ENCODE data around the gene MCM3AP.
A peak's percentile ranks its signal among the peaks of the same experiment; 100 is the strongest.

MCM3AP gene

GRCh38 chr21:46196733-46197132 is 88.7 kb downstream of the MCM3AP start:
- Histone ChIP-seq H3K18ac (ENCODE audit: low read length) (peak overlapping the region; percentile 59), H2AK5ac (ENCODE audit: low read depth, low read length) (no peak overlapping the region), H3K27me3 (ENCODE audit: control insufficient read depth in 3 of 3, insufficient read depth in 3 of 3, low read depth in 1 of 3, low read length in 3 of 3) (no peaks in the 10 kb centered on the region), H3K4me3 (ENCODE audit: low read length in 2 of 2) (no peak overlapping the region), H2AFZ (ENCODE audit: low read length) (no peak overlapping the region), H3K9me3 (replicated peaks in 1 of 2; ENCODE audit: control insufficient read depth in 2 of 2, insufficient read depth in 1 of 2, low read depth in 1 of 2, low read length in 2 of 2) (peaks cover 6 to 17% of the 10 kb centered on the region in 2 donors), H3K27ac (replicated peaks; ENCODE audit: low read length) (no peak overlapping the region), H3K14ac (ENCODE audit: low read length) (peak overlapping the region; percentile 64), H2BK120ac (ENCODE audit: low read depth, low read length) (no peak overlapping the region), H3K4me2 (ENCODE audit: insufficient read depth, low read length, poor library complexity, severe bottlenecking) (no peak overlapping the region), H3K4ac (ENCODE audit: low read length) (no peak overlapping the region), H2BK12ac (ENCODE audit: low read length) (no peak overlapping the region), H3K4me1 (ENCODE audit: control insufficient read depth in 2 of 2, insufficient read depth in 1 of 2, low read depth in 1 of 2, low read length in 2 of 2) (peaks cover 0 to 2% of the 10 kb centered on the region in 2 donors), H4K8ac (ENCODE audit: low read depth, low read length) (no peak overlapping the region), H2BK5ac (ENCODE audit: low read length) (no peak overlapping the region), H3K9ac (ENCODE audit: low read depth, low read length, poor library complexity) (no peak overlapping the region), H3K36me3 (replicated peaks in 1 of 2; ENCODE audit: control insufficient read depth in 2 of 2, insufficient read depth in 2 of 2, low read length in 2 of 2) (peaks cover 56 to 95% of the 10 kb centered on the region in 2 donors), H4K91ac (ENCODE audit: low read depth, low read length, poor library complexity) (no peak overlapping the region), H2BK15ac (ENCODE audit: low read length) (no peak overlapping the region), H3K79me1 (ENCODE audit: low read depth, low read length) (peaks cover 9% of the 10 kb centered on the region), H3K23ac (ENCODE audit: low read depth, low read length, poor library complexity) (peak overlapping the region; percentile 27)
- no CpG with 5 or more reads among the region's 20 CpGs for WGBS, 2 donors (ENCODE audit: extremely low coverage in 2 of 2, insufficient read length in 2 of 2, insufficient replicate concordance in 1 of 2)
- DNase-seq (ENCODE audit: low spot score), result no peak

- H3K79me1 ChIP-seq (ENCODE audit: low read depth, low read length), result peaks cover 9% of the 10 kb centered on the region
- H3K18ac ChIP-seq (ENCODE audit: low read length), result no peak overlapping the region
- no peaks in the 10 kb centered on the region for H3K27me3 ChIP-seq (ENCODE audit: control insufficient read depth in 3 of 3, insufficient read depth in 3 of 3, low read depth in 1 of 3, low read length in 3 of 3)
- H3K4me1 ChIP-seq (ENCODE audit: control insufficient read depth in 2 of 2, insufficient read depth in 1 of 2, low read depth in 1 of 2, low read length in 2 of 2), result peaks cover 6 to 7% of the 10 kb centered on the region in 2 donors
- H2AFZ ChIP-seq (ENCODE audit: low read length), result no peak overlapping the region
- no peak overlapping the region for H2BK120ac ChIP-seq (ENCODE audit: low read depth, low read length)
- H3K9ac ChIP-seq (ENCODE audit: low read depth, low read length, poor library complexity), result no peak overlapping the region
- DNase-seq (ENCODE audit: low spot score), result no peak
- peaks cover 62 to 98% of the 10 kb centered on the region in 2 donors for H3K36me3 ChIP-seq (replicated peaks in 1 of 2; ENCODE audit: control insufficient read depth in 2 of 2, insufficient read depth in 2 of 2, low read length in 2 of 2)
- peaks cover 4 to 14% of the 10 kb centered on the region in 2 donors for H3K9me3 ChIP-seq (replicated peaks in 1 of 2; ENCODE audit: control insufficient read depth in 2 of 2, insufficient read depth in 1 of 2, low read depth in 1 of 2, low read length in 2 of 2)
- no peak overlapping the region for H2AK5ac ChIP-seq (ENCODE audit: low read depth, low read length)
- H2BK15ac ChIP-seq (ENCODE audit: low read length), result no peak overlapping the region
- WGBS, 2 donors (ENCODE audit: extremely low coverage in 2 of 2, insufficient read length in 2 of 2, insufficient replicate concordance in 1 of 2), result no CpG with 5 or more reads among the region's 20 CpGs
- H3K4me2 ChIP-seq (ENCODE audit: insufficient read depth, low read length, poor library complexity, severe bottlenecking), result no peak overlapping the region
- H3K23ac ChIP-seq (ENCODE audit: low read depth, low read length, poor library complexity), result no peak overlapping the region
- H3K14ac ChIP-seq (ENCODE audit: low read length), result no peak overlapping the region
- no peak overlapping the region for H3K4me3 ChIP-seq (ENCODE audit: low read length in 2 of 2)
- H3K4ac ChIP-seq (ENCODE audit: low read length), result no peak overlapping the region
- no peak overlapping the region for H4K8ac ChIP-seq (ENCODE audit: low read depth, low read length)
- H2BK5ac ChIP-seq (ENCODE audit: low read length), result no peak overlapping the region
- H4K91ac ChIP-seq (ENCODE audit: low read depth, low read length, poor library complexity), result no peak overlapping the region
- H2BK12ac ChIP-seq (ENCODE audit: low read length), result no peak overlapping the region
- no peak overlapping the region for H3K27ac ChIP-seq (replicated peaks; ENCODE audit: low read length)
These were observed 89.7 kb downstream of the MCM3AP start for GRCh38 chr21:46195595-46196195.

- Histone ChIP-seq H2BK5ac (ENCODE audit: low read length) (no peak overlapping the region), H3K79me1 (ENCODE audit: low read depth, low read length) (peaks cover 9% of the 10 kb centered on the region), H3K36me3 (replicated peaks in 1 of 2; ENCODE audit: control insufficient read depth in 2 of 2, insufficient read depth in 2 of 2, low read length in 2 of 2) (peaks cover 64 to 97% of the 10 kb centered on the region in 2 donors), H3K4me2 (ENCODE audit: insufficient read depth, low read length, poor library complexity, severe bottlenecking) (no peak overlapping the region), H3K4ac (ENCODE audit: low read length) (no peak overlapping the region), H3K14ac (ENCODE audit: low read length) (no peak overlapping the region), H3K18ac (ENCODE audit: low read length) (peak overlapping the region; percentile 31), H4K8ac (ENCODE audit: low read depth, low read length) (no peak overlapping the region), H2BK15ac (ENCODE audit: low read length) (no peak overlapping the region), H3K23ac (ENCODE audit: low read depth, low read length, poor library complexity) (peak overlapping the region; percentile 71), H2BK12ac (ENCODE audit: low read length) (no peak overlapping the region), H3K9me3 (replicated peaks in 1 of 2; ENCODE audit: control insufficient read depth in 2 of 2, insufficient read depth in 1 of 2, low read depth in 1 of 2, low read length in 2 of 2) (peaks cover 3 to 4% of the 10 kb centered on the region in 2 donors), H2BK120ac (ENCODE audit: low read depth, low read length) (no peak overlapping the region), H3K27me3 (ENCODE audit: control insufficient read depth in 3 of 3, insufficient read depth in 3 of 3, low read depth in 1 of 3, low read length in 3 of 3) (no peaks in the 10 kb centered on the region), H2AK5ac (ENCODE audit: low read depth, low read length) (no peak overlapping the region), H3K4me3 (ENCODE audit: low read length in 2 of 2) (no peak overlapping the region), H4K91ac (ENCODE audit: low read depth, low read length, poor library complexity) (no peak overlapping the region), H3K9ac (ENCODE audit: low read depth, low read length, poor library complexity) (peak overlapping the region; percentile 16), H3K27ac (replicated peaks; ENCODE audit: low read length) (no peak overlapping the region), H2AFZ (ENCODE audit: low read length) (no peak overlapping the region), H3K4me1 (ENCODE audit: control insufficient read depth in 2 of 2, insufficient read depth in 1 of 2, low read depth in 1 of 2, low read length in 2 of 2) (peaks cover 14 to 16% of the 10 kb centered on the region in 2 donors)
- DNase-seq (ENCODE audit: low spot score), result no peak
- no CpG with 5 or more reads among the region's 34 CpGs for WGBS, 2 donors (ENCODE audit: extremely low coverage in 2 of 2, insufficient read length in 2 of 2, insufficient replicate concordance in 1 of 2)
These were observed 90.8 kb downstream of the MCM3AP start for GRCh38 chr21:46194374-46195334.

- peaks cover 0 to 3% of the 10 kb centered on the region in 2 donors for H3K9me3 ChIP-seq (replicated peaks in 1 of 2; ENCODE audit: control insufficient read depth in 2 of 2, insufficient read depth in 1 of 2, low read depth in 1 of 2, low read length in 2 of 2)
- H3K36me3 ChIP-seq (replicated peaks in 1 of 2; ENCODE audit: control insufficient read depth in 2 of 2, insufficient read depth in 2 of 2, low read length in 2 of 2), result peaks cover 62 to 91% of the 10 kb centered on the region in 2 donors
- H3K27me3 ChIP-seq (ENCODE audit: control insufficient read depth in 3 of 3, insufficient read depth in 3 of 3, low read depth in 1 of 3, low read length in 3 of 3), result no peaks in the 10 kb centered on the region
- H3K4me3 ChIP-seq (ENCODE audit: low read length in 2 of 2), result peak overlapping the region in 1 of 2 donors; percentile 10
- no peak overlapping the region for H4K91ac ChIP-seq (ENCODE audit: low read depth, low read length, poor library complexity)
- H3K4ac ChIP-seq (ENCODE audit: low read length), result no peak overlapping the region
- no peak overlapping the region for H2AFZ ChIP-seq (ENCODE audit: low read length)
- H4K8ac ChIP-seq (ENCODE audit: low read depth, low read length), result no peak overlapping the region
- no CpG with 5 or more reads among the region's 10 CpGs for WGBS, 2 donors (ENCODE audit: extremely low coverage in 2 of 2, insufficient read length in 2 of 2, insufficient replicate concordance in 1 of 2)
- H2BK15ac ChIP-seq (ENCODE audit: low read length), result no peak overlapping the region
- no peak overlapping the region for H2AK5ac ChIP-seq (ENCODE audit: low read depth, low read length)
- no peak overlapping the region for H3K23ac ChIP-seq (ENCODE audit: low read depth, low read length, poor library complexity)
- no peak overlapping the region for H2BK12ac ChIP-seq (ENCODE audit: low read length)
- no peak for DNase-seq (ENCODE audit: low spot score)
- H3K14ac ChIP-seq (ENCODE audit: low read length), result no peak overlapping the region
- no peak overlapping the region for H3K18ac ChIP-seq (ENCODE audit: low read length)
- H3K79me1 ChIP-seq (ENCODE audit: low read depth, low read length), result peaks cover 9% of the 10 kb centered on the region
- no peak overlapping the region for H2BK120ac ChIP-seq (ENCODE audit: low read depth, low read length)
- H2BK5ac ChIP-seq (ENCODE audit: low read length), result no peak overlapping the region
- H3K9ac ChIP-seq (ENCODE audit: low read depth, low read length, poor library complexity), result no peak overlapping the region
- peaks cover 21 to 23% of the 10 kb centered on the region in 2 donors for H3K4me1 ChIP-seq (ENCODE audit: control insufficient read depth in 2 of 2, insufficient read depth in 1 of 2, low read depth in 1 of 2, low read length in 2 of 2)
- no peak overlapping the region for H3K4me2 ChIP-seq (ENCODE audit: insufficient read depth, low read length, poor library complexity, severe bottlenecking)
- no peak overlapping the region for H3K27ac ChIP-seq (replicated peaks; ENCODE audit: low read length)
These were observed 91.5 kb downstream of the MCM3AP start for GRCh38 chr21:46193829-46194373.
